ENCODE measurements around the gene CACNA1I.
A peak's percentile ranks its signal among the peaks of the same experiment; 100 is the strongest.

Gene CACNA1I

DNA sequence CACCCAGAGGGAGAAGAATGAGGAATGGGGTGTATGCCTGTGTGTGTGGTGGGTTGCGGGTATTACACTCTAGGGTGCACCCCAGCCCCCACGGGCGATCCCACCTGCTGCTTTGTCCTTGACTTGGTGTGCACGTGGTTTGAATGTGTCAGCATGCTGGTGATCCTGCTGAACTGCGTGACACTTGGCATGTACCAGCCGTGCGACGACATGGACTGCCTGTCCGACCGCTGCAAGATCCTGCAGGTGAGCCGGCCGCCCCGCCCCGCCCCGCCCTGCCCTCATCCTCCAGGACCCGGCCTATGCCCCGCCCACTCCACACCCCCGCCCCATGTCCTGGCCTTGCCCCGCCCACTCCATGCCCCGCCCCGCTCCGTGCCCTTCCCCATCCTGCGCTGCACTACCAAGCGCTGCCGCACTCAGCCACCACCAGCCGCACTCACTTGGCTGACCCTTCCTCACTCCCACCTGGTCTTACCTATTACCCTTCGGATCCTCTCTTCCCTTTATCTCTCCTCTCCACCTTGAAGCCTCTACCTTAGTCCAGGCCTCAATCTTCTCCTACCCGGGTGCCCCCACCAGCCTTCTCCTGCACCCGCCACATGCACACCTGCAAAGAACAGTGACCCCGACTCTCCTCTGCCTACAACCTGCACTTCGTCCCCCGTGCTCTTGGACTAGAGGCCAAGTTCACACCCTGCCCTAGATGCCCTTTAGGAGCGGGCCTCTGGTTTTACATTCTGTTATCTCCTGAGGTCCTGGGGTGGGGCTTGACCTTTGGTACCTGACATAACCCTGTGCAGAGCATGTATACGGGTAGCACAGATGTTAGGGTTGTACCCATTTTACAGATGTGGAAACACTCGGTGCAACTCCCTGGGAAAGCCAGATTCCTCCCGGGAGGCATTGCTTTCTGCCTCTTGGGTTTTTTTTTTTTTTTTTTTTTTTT, 27.7 kb downstream of the CACNA1I start:
- peak; percentile 67 to 93 (median 74) for DNase-seq (ENCODE audit: low read depth in 3 of 3)

DNA sequence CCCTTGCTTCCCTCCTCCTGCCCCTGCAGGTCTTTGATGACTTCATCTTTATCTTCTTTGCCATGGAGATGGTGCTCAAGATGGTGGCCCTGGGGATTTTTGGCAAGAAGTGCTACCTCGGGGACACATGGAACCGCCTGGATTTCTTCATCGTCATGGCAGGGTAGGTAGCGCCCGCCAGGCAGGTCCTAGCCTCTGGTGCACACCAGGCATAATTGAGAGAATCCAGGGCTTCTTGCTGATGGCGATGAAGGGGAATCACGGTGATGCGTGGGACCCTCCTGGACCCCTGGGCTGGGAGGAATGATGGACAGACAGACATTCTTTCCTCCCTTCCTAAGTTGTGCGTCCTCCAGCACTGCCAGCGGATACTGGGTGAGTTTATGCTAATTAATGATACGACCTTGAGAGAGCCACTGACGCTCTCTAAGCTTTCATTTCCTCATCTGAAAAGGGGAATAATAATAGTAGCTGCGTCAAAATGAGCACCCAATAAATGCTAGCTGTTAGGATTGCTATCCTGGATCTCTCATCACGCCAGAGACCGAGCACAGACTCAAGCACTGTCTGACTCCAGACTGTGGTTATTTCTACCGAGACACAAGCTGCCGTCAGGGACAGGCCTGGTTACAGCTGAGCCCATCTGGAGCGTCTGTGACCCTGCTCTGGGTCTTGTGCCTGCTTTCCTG, 30.1 kb downstream of the CACNA1I start:
- DNase-seq (ENCODE audit: low read depth in 3 of 3), result no peak

DNA sequence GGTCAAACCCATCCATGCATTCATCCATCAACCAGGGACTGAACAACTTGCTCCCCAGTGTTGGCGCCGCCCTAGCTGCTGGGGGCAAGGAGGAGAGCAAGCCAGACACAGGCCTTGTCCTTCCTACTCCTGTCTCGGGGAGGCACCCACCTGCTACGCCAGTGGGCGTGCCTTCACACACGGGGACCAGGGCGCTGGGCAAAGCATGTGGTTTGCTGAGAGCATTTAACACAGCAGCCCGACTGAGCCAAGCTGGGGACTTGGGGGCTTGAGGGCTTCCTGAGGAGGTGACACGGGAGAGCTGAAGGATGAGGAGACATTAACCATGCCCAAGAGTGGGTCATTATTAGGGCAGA, 30.6 kb downstream of the CACNA1I start:
- DNase-seq (ENCODE audit: low read depth in 3 of 3), result no peak

DNA sequence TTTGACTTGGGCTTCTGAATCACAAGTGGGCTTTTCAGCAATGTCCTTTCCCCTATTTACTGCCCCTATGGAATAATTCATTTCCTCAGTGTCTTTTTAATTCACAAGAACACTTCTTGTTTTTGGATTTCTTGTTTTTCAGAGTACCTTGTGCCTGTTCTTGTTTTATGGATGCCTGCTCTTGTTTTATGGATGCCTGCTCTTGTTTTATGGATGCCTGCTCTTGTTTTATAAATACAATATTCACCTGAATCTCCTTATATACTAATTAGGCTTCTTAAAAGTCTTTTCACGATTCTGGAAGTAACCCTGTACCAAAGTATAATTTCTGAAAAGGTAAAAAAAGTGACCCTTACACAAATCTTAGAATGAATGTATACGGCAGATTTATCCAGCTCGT, 32.8 kb downstream of the CACNA1I start:
- no peak for DNase-seq (ENCODE audit: low read depth in 3 of 3)

DNA sequence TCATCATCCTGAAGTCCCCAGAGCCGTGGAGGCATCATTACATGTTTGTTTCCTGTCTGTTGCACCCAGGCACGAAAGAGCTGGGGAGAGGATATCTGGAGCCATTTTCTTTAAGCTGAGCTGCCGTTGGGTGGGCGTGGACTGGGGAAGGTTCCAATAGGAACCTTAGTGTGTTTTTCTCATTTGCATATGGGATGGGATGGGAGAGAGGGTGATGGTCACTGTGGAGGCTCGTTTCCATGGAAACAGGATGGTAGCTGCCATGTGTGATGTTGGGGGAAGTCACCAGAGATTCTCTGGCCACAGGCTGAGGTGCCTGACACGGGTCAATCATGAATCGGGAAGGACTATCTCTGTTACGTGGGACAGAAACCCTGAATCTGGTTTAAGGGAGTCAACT, 39.7 kb downstream of the CACNA1I start:
- no peak for DNase-seq (ENCODE audit: low read depth in 3 of 3)

DNA sequence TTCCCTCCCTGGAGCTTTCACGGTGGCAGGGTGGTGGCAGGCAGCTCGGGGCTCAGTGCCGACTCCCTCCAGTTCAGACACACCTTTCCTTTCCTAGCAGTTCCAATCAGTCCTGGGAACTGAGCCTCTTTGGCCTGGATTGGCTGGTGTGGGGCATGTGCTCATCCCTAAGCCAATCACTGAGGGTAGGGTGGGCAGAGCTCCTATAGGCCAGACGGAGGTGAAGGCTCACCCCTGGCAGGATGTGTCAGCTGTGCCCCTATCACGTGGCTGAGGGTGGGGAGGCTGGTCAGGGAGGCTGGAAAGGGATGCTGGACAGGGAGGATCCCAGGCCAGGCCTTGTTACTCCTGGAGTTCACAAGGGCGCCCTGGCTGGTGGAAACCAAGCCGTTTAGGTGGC, 40.2 kb downstream of the CACNA1I start:
- no peak for DNase-seq (ENCODE audit: low read depth in 3 of 3)

DNA sequence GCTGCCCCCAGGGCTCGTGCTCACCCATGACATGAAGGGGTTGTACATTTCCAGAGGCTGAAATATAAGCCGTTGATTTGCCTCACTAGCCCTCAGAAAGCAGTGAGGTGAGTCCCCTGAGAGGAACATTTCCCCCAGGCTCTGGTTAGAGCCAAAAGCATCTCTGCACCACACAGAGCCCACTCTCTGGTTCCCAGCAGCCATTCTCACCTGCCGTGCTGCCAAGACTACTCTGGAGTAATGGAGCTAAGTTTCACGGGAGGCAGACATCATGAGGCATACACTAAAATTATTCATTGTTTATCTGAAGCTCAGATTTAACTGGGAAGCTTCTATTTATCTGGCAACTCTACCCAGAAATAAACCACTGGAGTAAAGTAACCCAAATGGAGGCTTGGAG, 40.8 kb downstream of the CACNA1I start:
- no peak for DNase-seq (ENCODE audit: low read depth in 3 of 3)

DNA sequence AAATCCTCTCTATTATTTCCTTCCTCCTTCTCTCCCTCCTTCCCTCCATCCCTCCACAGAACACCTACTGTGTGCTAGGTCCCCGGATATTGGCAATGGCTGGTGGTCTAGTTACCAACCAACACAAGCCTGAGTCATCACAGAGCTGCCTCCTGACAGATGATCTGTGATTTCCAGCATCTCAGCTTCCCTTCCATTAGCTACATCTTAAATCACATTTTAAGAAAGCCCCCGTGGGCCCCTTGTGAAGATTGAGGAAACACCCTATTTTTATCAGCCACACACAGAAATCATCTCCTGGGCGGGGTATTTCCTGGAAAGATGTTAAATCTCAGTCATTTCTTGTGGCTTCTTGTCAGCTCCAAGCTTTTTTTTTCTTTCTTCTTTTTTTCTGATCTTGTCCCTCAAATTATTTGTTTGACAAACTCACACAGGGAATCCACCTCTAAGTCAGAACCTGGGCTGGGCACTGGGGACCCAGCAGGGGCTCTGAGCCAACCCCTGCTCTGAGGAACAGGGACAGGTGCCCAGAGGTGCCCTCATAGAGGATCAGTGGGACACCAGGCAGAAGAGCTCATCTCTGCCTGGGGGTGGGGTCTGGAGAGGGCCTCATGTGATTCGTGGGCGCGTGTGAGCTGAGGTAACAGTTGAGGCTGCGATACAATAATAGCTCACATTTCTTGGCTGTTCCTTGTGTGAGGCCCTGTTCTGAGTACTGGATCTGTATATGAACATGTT, 42.4 kb downstream of the CACNA1I start:
- DNase-seq (ENCODE audit: low read depth in 3 of 3), result no peak

DNA sequence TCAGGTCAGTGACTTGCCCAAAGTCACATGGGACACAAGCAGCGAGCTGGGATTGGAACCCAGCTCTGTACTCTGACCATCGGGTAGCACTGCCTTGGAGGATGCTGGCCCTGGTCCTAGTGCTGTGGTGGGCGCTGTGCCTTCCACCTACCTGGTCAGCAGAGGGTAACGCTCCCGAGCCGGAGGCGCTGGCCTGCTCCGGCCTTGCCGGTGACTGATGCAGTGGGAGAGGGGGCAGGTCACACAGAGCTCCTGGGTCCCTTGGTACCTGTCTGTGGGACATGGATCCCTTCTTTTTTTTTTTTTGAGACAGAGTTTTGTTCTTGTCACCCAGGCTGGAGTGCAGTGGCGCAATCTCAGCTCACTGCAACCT, 43.0 kb downstream of the CACNA1I start:
- DNase-seq (ENCODE audit: low read depth in 3 of 3), result no peak

DNA sequence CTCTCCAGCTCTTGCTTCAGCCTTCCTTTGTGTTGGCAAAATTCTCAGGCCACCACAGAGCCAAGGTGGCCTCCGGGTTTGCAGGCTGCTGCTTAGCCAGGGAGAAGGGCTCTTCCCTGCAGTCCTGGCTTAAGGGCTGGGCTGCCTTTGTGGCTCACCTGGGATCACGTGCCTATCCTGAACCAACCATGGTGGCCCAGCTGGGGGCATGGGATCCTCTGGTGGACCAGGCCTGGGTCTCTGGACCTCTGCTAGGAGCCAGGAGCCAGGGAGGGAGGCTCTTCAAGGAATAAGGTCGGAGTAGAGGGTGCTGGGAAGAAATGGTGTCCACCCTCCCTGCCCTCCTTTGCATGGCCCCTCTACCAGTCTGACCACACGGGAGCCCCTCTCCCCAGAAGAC, 43.9 kb downstream of the CACNA1I start:
- no peak for DNase-seq (ENCODE audit: low read depth in 3 of 3)

DNA sequence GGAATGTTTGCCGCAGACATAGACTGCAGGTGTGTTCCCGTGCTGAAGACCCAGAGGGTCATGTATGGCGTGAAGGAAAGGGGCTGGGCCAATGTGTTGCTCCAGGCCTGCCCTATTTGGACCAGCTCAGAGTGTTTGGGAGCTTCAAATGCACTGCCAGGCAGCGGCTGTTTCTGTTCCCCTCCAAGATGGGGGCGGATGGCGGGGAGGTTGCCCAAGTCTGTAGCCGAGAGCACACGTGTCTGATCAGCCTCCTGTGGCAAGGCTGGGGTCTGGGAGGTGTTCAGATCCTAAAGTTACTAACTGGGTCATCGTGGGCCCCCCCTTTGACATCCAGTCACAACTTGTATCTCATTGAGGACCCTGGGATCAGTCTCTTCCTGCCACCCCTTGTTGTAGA, 45.5 kb downstream of the CACNA1I start:
- no peak for DNase-seq (ENCODE audit: low read depth in 3 of 3)

DNA sequence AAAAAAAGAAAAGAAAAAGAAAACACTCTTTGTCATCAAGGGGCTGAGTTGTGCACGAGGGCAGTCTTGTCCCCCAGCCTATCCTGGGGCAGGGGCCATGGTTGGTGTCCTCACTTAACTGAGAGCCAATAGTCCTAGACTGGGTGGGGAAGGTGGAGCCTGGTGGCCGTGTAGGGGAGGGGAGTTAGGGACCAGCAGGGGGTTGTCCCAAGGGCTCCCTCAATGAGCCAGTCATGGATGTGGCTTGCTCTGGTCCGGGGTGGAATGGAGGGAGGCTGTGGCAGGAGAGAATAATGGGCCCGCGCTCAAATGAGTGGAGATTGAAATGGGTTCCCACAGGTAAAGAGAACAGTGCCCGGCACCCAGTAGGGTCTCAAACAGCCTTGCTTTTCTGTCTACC, 46.2 kb downstream of the CACNA1I start:
- no peak for DNase-seq (ENCODE audit: low read depth in 3 of 3)

DNA sequence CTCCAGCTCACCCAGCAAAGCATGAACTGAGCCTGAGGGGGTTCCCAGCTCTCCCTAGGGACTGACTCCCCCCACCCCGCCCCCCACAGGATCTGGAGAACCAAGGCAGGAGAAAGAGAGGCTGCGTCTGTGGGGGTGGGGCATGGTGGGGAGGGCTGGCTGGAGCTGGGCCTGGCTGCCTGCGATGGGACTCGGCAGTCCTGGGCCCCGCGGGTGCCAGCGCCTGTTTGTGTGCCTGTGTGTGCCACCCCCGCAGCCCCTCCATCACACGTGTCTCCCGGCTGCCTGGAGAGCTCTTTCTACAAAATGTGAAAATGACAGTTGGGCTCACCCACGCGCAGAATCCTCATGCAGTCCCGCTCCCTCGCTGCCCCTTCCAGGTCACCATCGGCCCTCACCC, 46.8 kb downstream of the CACNA1I start:
- DNase-seq (ENCODE audit: low read depth in 3 of 3), result no peak

DNA sequence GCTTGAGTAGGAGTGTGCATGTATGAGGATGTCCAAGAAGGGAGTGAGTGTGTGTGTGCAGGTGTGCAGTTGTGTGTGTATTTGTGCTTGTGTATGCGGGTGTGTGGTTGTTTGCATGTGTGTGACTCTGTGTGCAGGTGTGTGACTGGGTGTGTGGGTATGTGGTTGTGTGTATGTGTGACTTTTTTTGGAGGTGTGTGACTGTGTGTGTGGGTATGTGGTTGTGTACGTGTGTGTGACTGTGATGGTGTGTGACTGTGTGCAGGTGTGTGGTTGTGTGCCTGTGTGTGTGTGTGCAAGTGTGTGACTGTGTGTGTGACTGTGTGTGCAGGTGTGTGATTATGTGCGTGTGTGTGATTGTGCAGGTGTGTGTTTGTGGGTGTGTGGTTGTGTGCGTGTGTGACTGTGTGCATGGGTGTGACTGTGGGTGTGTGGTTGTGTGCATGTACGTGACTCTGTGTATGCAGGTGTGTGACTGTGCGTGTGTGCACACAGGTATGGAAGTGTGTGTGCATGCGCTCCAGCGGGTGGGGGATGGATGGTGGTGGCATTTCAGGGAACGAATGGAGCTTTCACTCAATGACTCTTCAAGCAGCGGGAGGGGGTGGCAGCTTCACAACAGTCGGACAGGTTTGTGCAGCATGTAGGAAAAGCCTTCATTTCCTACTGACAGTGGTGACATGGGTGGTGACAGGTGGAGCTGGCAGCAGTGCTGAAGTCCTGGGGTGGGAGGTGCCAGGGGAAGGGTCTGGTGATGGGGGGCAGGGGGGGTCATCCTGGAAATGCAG, 47.6 kb downstream of the CACNA1I start:
- no peak for DNase-seq (ENCODE audit: low read depth in 3 of 3)

DNA sequence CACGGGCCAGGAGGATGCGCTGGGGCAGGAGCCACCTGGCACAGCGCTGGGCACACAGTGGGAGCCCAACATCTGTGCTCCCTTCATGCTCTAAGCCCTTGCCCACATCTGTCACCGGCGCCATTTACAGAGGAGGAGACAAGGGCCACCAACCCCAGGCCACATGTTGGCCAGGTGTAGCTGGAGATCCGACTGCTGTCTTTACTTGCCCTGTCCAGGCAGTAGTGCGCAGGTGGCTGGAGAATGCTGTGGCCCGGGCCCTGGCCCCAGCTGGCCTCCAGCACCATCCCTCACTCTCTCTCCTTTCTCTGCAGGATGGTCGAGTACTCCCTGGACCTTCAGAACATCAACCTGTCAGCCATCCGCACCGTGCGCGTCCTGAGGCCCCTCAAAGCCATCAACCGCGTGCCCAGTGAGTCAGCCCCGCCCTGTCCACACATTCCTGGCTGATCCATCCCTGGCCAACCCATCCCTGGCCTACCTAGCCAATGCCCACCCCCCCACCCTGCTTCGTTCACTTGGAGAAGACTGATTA, 48.5 kb downstream of the CACNA1I start:
- DNase-seq (ENCODE audit: low read depth in 3 of 3), result no peak

DNA sequence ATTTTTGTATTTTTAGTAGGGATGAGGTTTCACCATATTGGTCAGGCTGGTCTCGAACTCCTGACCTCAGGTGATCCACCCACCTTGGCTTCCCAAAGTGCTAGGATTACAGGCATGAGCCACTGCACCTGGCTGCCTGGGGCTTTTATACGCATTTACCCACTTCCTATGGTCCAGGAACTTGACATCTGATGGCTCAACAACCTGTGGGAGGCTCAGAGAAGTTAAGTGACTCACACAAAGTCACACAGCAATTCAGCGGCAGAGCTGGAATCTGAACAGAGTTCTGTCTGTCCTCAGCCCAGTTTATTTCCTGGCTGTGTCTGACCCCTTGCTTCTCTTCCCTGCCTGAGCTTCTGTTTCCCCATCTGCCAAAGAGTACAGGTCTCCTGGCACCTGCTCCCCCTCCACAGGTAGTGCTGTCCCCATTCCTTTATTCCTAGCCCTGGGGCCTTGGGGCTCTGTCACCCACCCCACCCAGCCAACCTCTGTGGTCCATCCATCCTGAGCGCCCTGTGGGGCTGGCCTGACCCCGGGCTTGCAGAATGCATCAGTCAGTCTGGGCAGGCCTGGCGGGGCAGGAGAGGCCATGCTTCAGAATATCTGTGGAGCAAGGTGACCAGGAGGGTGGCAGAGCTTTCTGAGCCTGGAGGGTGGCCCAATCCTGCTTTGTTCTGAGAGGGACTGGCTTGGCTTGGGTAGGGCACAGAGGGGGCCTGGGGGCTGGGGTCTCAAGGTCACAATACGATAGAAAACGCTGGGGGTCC, 50.6 kb downstream of the CACNA1I start:
- no peak for DNase-seq (ENCODE audit: low read depth in 3 of 3)

DNA sequence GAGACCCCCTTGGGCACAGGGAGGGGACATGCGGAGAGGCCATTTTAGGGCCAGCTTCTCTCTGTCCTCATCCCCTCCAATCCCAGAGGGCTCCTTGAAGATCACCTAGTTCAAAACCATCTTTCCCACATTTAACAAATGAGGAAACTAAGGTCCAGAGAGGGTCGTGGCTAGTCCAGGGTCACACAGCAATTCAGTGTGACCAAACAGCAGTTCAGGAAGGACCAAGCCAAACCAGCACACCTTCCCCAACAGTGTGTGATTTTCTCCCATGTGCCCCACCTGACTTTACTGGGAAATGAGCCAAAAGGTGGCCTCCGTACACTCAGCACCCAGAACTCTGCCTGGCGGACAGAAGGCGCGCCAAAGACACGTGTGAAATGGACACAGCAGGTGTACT, 51.3 kb downstream of the CACNA1I start:
- no peak for DNase-seq (ENCODE audit: low read depth in 3 of 3)

DNA sequence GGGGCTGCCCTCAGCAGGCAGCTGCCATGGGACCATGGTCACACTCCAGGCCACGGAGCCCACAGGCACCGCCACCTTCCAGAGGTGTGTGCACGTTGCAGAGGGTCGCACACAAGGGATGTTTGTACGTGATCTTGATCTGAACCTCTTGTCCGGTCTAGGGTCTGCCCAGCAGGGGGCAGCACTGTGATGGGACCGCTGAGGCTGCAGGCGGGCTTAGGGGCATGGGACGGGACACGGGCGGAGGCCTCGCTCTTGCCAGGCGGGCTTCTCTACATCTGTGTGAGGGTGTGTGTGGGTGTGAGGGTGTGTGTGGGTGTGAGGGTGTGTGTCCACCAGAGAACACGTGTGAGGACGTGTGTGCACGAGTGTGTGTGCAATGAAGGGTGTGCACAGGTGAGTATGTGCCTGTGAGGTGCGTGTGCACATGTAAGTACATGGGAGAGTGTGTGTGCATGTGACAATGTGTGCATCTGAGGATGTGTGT, 52.4 kb downstream of the CACNA1I start:
- DNase-seq (ENCODE audit: low read depth in 3 of 3), result peak; percentile 32 to 67 (median 49)

DNA sequence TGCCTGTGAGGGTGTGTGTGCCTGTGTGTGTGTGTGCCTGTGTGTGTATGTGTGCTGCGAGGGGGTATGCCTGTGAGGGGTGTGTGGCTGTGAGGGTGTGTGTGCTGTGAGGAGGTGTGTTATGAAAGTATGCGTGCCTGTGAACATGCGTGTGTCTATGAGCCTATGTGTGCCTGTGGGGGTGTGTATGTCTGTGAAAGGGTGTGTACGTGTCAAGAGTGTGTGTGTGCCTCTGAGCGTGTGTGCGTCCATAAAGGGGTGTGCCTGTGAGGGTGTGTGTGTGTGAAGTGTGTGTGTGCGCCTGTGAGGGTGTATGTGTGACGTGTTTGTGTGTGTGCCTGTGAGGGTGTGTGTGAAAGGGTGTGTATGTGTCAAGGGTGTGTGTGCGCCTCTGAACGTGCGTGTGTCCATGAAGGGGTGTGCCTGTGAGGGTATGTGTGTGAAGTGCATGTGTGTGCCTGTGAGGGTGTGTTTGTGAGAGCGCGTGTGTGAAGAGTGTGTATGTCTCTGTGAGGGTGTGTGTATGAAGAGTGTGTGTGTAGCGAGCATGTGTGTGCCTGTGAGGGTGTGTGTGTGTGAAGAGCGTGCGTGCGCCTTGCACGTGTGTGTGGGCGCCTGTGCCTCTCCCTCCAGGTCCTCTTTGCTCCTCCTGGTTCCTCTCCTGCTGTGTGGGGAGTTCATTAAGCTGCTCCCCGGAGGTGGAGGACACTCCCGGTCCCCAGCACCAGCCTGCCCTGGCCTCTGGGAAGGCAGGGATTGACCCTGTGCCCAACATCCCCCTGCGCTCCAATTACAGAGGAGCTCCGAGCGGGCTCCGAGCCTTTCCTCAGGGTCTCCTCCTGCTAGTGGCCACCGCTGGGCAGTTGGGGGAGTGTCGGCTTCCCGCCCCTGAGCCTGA, 53.3 kb downstream of the CACNA1I start:
- DNase-seq (ENCODE audit: low read depth in 3 of 3), result no peak

DNA sequence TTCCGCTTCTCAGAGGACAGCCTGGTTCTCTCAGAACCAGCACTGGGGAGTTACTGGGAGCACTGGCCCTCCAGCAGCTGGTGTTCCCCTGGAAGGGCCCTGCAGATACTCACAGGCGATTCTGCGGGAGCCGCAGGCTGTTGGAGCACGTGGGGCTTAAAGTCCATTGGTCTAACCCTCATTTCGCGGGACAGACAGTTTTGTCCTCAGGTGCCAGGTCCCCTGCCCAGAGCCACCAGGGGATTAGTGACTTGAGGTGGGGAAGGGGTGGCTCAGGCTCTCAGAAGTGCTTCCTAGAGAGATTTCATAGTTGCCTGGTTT, 53.9 kb downstream of the CACNA1I start:
- no peak for DNase-seq (ENCODE audit: low read depth in 3 of 3)
